ENCODE results near the gene SNX1. TPM values are rescaled to one million over a fixed set of nuclear protein-coding genes. Genes with fewer than 3 reads are reported as not detected.
A peak's percentile ranks its signal among the peaks of the same experiment; 100 is the strongest.

The SNX1 gene
- total RNA-seq, 4 donors from 2014 or later: 184 to 348 (median 211) TPM

- H3K4me1 ChIP-seq: peaks cover 30 to 59% of the 10 kb centered on the region in 2 donors
- H3K27me3 ChIP-seq: no peaks in the 10 kb centered on the region
- H3K4me3 ChIP-seq (replicated peaks in 1 of 3): peak within 1 kb of the TSS; percentile 10 to 89 (median 65)
- intact Hi-C loops (cut with DNase I): no loop called here
- H3K36me3 ChIP-seq: no peaks in the 10 kb centered on the region
- H3K27ac ChIP-seq: peak within 1 kb of the TSS; percentile 70 to 93 (median 93)
- H3K9me3 ChIP-seq: no peaks in the 10 kb centered on the region
- TF ChIP-seq POLR2A (IDR thresholded peaks at IDR 0.05): peak; percentile 57 to 82
- TF ChIP-seq CTCF (IDR thresholded peaks at IDR 0.05): no peak
- WGBS, 2 donors: 0 to 1% methylated on average over 40 to 41 of the region's 41 CpGs
- DNase-seq: peak; percentile 97
Measured at GRCh38 chr15:64093627-64094417, 2.0 kb upstream of the SNX1 start, which contains the start of gene CIAO2A. Gene CIAO2A (minus strand): TSS chr15:64093838. CDS start chr15:64093768, 70 bp downstream.

DNA sequence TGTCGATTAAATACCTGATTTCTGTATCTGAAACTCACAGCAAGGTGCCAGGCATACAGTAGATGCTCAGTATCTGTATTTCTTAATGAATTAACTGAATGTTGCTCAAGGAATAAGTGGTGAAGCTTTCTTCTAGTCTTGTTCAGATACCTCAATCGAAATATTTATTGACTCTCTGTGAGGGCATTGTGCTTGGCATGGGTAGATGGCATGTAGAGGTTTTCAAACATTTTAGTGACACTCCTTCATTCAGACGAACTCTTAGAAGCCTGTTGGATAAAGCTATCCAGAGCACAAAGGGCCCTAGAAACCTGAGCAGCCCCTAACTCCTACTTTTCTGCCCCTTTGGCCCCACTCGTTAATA lies 369 bp upstream of the SNX1 start:
- peaks cover 33 to 60% of the 10 kb centered on the region in 2 donors for H3K4me1 ChIP-seq
- intact Hi-C loops (cut with DNase I): loop anchor here (5.0 kb wide), 1 partner anchor 57 kb away; the partner anchor contains the start of gene SNX22
- no peaks in the 10 kb centered on the region for H3K27me3 ChIP-seq
- no peaks in the 10 kb centered on the region for H3K9me3 ChIP-seq
- H3K27ac ChIP-seq: peak overlapping the region; percentile 73 to 96 (median 93)
- no peak for DNase-seq
- 47 to 52% methylated on average over 4 of the region's 4 CpGs for WGBS, 2 donors
- TF ChIP-seq CTCF (IDR thresholded peaks at IDR 0.05): no peak
- peak overlapping the region in 1 of 3 donors; percentile 96 for H3K4me3 ChIP-seq (replicated peaks in 1 of 3)
- H3K36me3 ChIP-seq: no peaks in the 10 kb centered on the region

DNA sequence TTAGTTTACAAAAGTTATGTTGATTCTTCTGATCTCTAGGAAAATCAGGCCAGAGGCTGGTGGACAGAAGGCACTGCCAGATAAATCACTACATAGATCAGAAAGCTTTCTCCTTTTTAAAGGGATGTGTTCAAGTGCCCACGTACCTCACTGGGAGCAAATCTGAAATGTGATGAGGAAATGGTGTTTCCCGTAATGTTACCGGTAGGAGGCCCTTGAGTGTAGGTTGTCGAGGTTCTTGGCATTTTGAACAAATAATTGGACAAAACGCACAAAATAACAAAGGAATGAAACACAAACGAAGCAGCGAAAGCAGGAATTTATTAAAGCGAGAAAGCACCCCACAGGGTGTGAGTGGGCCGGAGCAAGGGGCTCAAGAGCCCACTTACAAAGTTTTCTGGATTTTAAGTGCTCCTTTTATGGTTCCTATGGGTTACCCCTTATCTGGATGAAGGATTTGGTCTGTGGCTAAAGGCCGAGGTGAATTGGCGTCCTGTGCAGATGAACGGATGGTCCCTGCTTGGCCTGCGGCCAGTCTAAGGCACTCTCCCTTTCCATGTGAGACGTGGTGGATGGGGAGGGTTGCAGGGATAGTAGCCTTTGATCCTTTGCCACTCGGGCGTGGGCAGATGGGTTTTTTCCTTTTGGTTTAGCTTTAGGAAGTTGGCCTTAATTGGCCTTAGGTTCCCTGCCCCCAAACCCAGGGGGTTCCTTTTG lies 1.0 kb downstream of the SNX1 start:
- Histone ChIP-seq H3K4me3 (replicated peaks in 1 of 3) (peak overlapping the region; percentile 72 to 96 (median 93)), H3K27me3 (no peaks in the 10 kb centered on the region), H3K4me1 (peaks cover 33 to 56% of the 10 kb centered on the region in 2 donors), H3K9me3 (no peaks in the 10 kb centered on the region), H3K36me3 (no peaks in the 10 kb centered on the region), H3K27ac (peak overlapping the region; percentile 83 to 96 (median 93))
- 2% methylated on average over 16 of the region's 16 CpGs for WGBS, 2 donors
- TF ChIP-seq CTCF (IDR thresholded peaks at IDR 0.05) (peak in 2 of 6 experiments; percentile 33 to 39), POLR2A (IDR thresholded peaks at IDR 0.05) (peak in 1 of 2 donors; percentile 36)
- intact Hi-C loops (cut with DNase I): loop anchor here (5.0 kb wide), 1 partner anchor 55 kb away; the partner anchor contains the start of gene SNX22
- DNase-seq: peak; percentile 53 to 73

DNA sequence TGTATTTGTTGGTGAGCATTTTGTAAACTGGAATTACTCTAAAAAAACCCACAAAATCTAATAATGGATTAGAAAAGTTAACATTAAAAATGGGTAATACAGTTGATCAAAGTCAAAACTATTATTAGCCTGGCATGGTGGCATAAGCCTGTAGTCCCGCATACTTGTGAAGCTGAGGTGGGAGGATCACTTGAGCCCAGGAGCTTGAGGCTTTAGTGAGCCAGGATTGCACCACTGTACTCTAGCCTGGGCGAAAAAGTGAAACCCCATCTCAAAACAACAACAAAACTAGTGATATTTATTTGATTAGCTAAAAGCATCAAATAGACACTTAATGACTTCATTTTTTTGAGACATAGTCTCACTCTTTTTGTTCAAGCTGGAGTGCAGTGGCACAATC lies 3.6 kb downstream of the SNX1 start:
- Histone ChIP-seq H3K27ac (peak overlapping the region; percentile 23 to 96 (median 93)), H3K36me3 (no peaks in the 10 kb centered on the region), H3K27me3 (no peaks in the 10 kb centered on the region), H3K4me1 (peaks cover 23 to 61% of the 10 kb centered on the region in 2 donors), H3K4me3 (replicated peaks in 1 of 3) (no peak overlapping the region), H3K9me3 (no peaks in the 10 kb centered on the region)
- WGBS, 2 donors: 60 to 76% methylated on average over 2 of the region's 2 CpGs
- intact Hi-C loops (cut with DNase I): loop anchor here (5.0 kb wide), 1 partner anchor 53 kb away; the partner anchor contains the start of gene SNX22
- DNase-seq: peak; percentile 49 to 58
- TF ChIP-seq CTCF (IDR thresholded peaks at IDR 0.05) (no peak), POLR2A (IDR thresholded peaks at IDR 0.05) (no peak)
